Articular chondrocyte of knee joint (primary cell): ENCODE measurements around the gene SAMD13. TPM values are rescaled to one million over a fixed set of nuclear protein-coding genes. Genes with fewer than 3 reads are reported as not detected.

Experiments used
- small RNA-seq: library from RNA; depleted of rRNA; stranded (forward); fragments of <200 nt; gene quantifications from one replicate; pipeline ENCODE3, GENCODE V24; 2012
- total RNA-seq: library from RNA; depleted of rRNA; stranded (reverse); fragments of >200 nt; gene quantifications from 2 replicates; pipeline ENCODE4 v1.2.3, GENCODE V29; 2012

SAMD13 gene
- total RNA-seq, result 0.78 and 0.97 TPM in 2 replicates

GRCh38 chr1:84301004-84301784 lies at the start of gene SAMD13:
TSS of gene SAMD13 (plus strand) at chr1:84301708. CDS start at chr1:84303235, 1,527 bp downstream.

GRCh38 chr1:84398175-84399155 lies 97.0 kb downstream of the SAMD13 start, which contains the start of gene DNASE2B:
TSS of gene DNASE2B (plus strand) at chr1:84398484. CDS start at chr1:84398565, 81 bp downstream.

Small RNA genes within 50 kb of the gene (small RNA-seq; reads per million reads assigned to genes)
- not detected for gene RF00410

Other genes with a start within 250 kb of the SAMD13 start
- gene PRKACB, start 157.4 kb upstream of the SAMD13 start, total RNA-seq, result 31.0 and 35.0 TPM in 2 replicates
- gene DNASE2B, start 96.8 kb downstream of the SAMD13 start, total RNA-seq, result not detected in 2 replicates
- gene RPF1, start 177.6 kb downstream of the SAMD13 start, total RNA-seq, result 39.7 and 39.8 TPM in 2 replicates
- gene SPATA1, start 204.7 kb downstream of the SAMD13 start, total RNA-seq, result 2.2 and 2.8 TPM in 2 replicates
- 26.5 and 28.1 TPM in 2 replicates for gene GNG5, start 204.9 kb downstream of the SAMD13 start, total RNA-seq